CD1c-positive myeloid dendritic cell (primary cell): ENCODE data around the gene AHNAK.
A peak's percentile ranks its signal among the peaks of the same experiment; 100 is the strongest.

ENCODE experiments used
- DNase-seq: peaks from one replicate; pipeline ENCODE4 v3.0.0-alpha.2; 2016; ENCODE audit errors: extremely low spot score

Gene AHNAK

GRCh38 chr11:62535802-62536201 is 10.8 kb downstream of the AHNAK start:
- no peak for DNase-seq

- DNase-seq = no peak
Measured at GRCh38 chr11:62534779-62535545, 11.6 kb downstream of the AHNAK start.

GRCh38 chr11:62532096-62532495 is 14.5 kb downstream of the AHNAK start:
- DNase-seq = no peak

GRCh38 chr11:62516736-62517371 is 29.8 kb downstream of the AHNAK start:
- no peak for DNase-seq

GRCh38 chr11:62514151-62514550 is 32.5 kb downstream of the AHNAK start:
- DNase-seq = no peak

GRCh38 chr11:62513626-62514025 is 33.0 kb downstream of the AHNAK start:
- no peak for DNase-seq

GRCh38 chr11:62512961-62513360 is 33.6 kb downstream of the AHNAK start:
- no peak for DNase-seq

- peak; percentile 86 for DNase-seq
Measured at GRCh38 chr11:62508336-62509058, 38.1 kb downstream of the AHNAK start.

- no peak for DNase-seq
Measured at GRCh38 chr11:62507125-62507422, 39.5 kb downstream of the AHNAK start.

GRCh38 chr11:62506413-62507124 is 40.0 kb downstream of the AHNAK start:
- no peak for DNase-seq

GRCh38 chr11:62505440-62506091 is 41.0 kb downstream of the AHNAK start:
- no peak for DNase-seq

- DNase-seq = no peak
Measured at GRCh38 chr11:62505059-62505439, 41.6 kb downstream of the AHNAK start.

GRCh38 chr11:62504158-62504973 is 42.2 kb downstream of the AHNAK start:
- no peak for DNase-seq

GRCh38 chr11:62502030-62502730 is 44.4 kb downstream of the AHNAK start:
- no peak for DNase-seq

GRCh38 chr11:62501432-62501891 is 45.1 kb downstream of the AHNAK start:
- no peak for DNase-seq

GRCh38 chr11:62500650-62501030 is 46.0 kb downstream of the AHNAK start:
- DNase-seq = no peak

- DNase-seq = no peak
Measured at GRCh38 chr11:62499944-62500649, 46.5 kb downstream of the AHNAK start.

- peak; percentile 42 for DNase-seq
Measured at GRCh38 chr11:62499311-62499943, 47.2 kb downstream of the AHNAK start.
